Measurements from ENCODE around the gene EFCAB13.

GRCh38 chr17:47304186-47304585 lies 19.6 kb upstream of the EFCAB13 start:
- TF ChIP-seq CTCF (conservative IDR thresholded peaks at IDR 0.05; ENCODE audit: low read depth, low read length) = no peak
- no peak for TF ChIP-seq EZH2 (IDR thresholded peaks at IDR 0.05; ENCODE audit: borderline replicate concordance, low read depth, low read length, poor library complexity, severe bottlenecking)
